Cardiac fibroblast (primary cell): Measurements from ENCODE around the gene CACNA2D3.

Experiments
- DNase-seq, 2 donors: peaks; one replicate each; pipeline versions ENCODE4 v3.0.0 to v3.0.0-alpha.2; 2010; ENCODE audit warnings: low read depth in 2 of 2
- H3K4me3 ChIP-seq, 2 donors: replicated peaks in 1 of 2; 1 replicate in 1 of 2; 2 replicates in 1 of 2; pipeline ENCODE4 v1.5.1; 2011; ENCODE audit warnings: low read depth in 2 of 2, low read length in 2 of 2, mild to moderate bottlenecking in 2 of 2, moderate library complexity in 1 of 2
- CTCF ChIP-seq: IDR thresholded peaks from one replicate; pipeline ENCODE4 v1.5.1; 2011; ENCODE audit warnings: low read depth, mild to moderate bottlenecking, low read length, inconsistent platforms

CACNA2D3 gene

GRCh38 chr3:54647721-54648120 is 525.4 kb downstream of the CACNA2D3 start:
- H3K4me3 ChIP-seq: no peak overlapping the region
- TF ChIP-seq CTCF: no peak
- DNase-seq: no peak

- no peak overlapping the region for H3K4me3 ChIP-seq
- TF ChIP-seq CTCF: no peak
- no peak for DNase-seq
Measured at GRCh38 chr3:54649551-54649950, 527.2 kb downstream of the CACNA2D3 start.

GRCh38 chr3:54653456-54654195 is 531.3 kb downstream of the CACNA2D3 start:
- TF ChIP-seq CTCF: no peak
- H3K4me3 ChIP-seq: no peak overlapping the region
- DNase-seq: no peak

- DNase-seq: no peak
- no peak overlapping the region for H3K4me3 ChIP-seq
- no peak for TF ChIP-seq CTCF
Measured at GRCh38 chr3:54654776-54655175, 532.4 kb downstream of the CACNA2D3 start.

GRCh38 chr3:54659347-54659746 is 537.0 kb downstream of the CACNA2D3 start:
- no peak for DNase-seq
- no peak for TF ChIP-seq CTCF
- no peak overlapping the region for H3K4me3 ChIP-seq

GRCh38 chr3:54660714-54661132 is 538.4 kb downstream of the CACNA2D3 start:
- TF ChIP-seq CTCF: no peak
- H3K4me3 ChIP-seq: no peak overlapping the region
- peak; percentile 1 to 54 for DNase-seq

- no peak for TF ChIP-seq CTCF
- H3K4me3 ChIP-seq: no peak overlapping the region
- no peak for DNase-seq
Measured at GRCh38 chr3:54661151-54661550, 538.8 kb downstream of the CACNA2D3 start.
